ENCODE results near the gene PHF14.
"Not testable (repeated sequence)": the region's sequence is repeated elsewhere in the genome, so short reads cannot be mapped to it uniquely, and the experiment has no call there.

Gene PHF14

GRCh38 chr7:10973061-10973941 lies at the start of gene PHF14:
Gene PHF14 (plus strand): TSS chr7:10973872. CDS start chr7:10974324, 452 bp downstream.
- peak; percentile 89 for DNase-seq (ENCODE audit: low spot score)

- no peak for DNase-seq (ENCODE audit: low spot score)
Measured at GRCh38 chr7:10924370-10924769, 49.3 kb upstream of the PHF14 start.

- not testable (repeated sequence) for DNase-seq (ENCODE audit: low spot score)
Measured at GRCh38 chr7:10928203-10928602, 45.5 kb upstream of the PHF14 start.

GRCh38 chr7:10930551-10930950 lies 43.1 kb upstream of the PHF14 start:
- no peak for DNase-seq (ENCODE audit: low spot score)

- no peak for DNase-seq (ENCODE audit: low spot score)
Measured at GRCh38 chr7:10931161-10931560, 42.5 kb upstream of the PHF14 start.

GRCh38 chr7:10934292-10934691 lies 39.4 kb upstream of the PHF14 start:
- DNase-seq (ENCODE audit: low spot score) = no peak

GRCh38 chr7:10939237-10939910 lies 34.3 kb upstream of the PHF14 start:
- DNase-seq (ENCODE audit: low spot score) = peak; percentile 40

GRCh38 chr7:10939911-10940703 lies 33.6 kb upstream of the PHF14 start:
- DNase-seq (ENCODE audit: low spot score) = peak; percentile 95

GRCh38 chr7:10940704-10941355 lies 32.8 kb upstream of the PHF14 start:
- DNase-seq (ENCODE audit: low spot score) = peak; percentile 28

GRCh38 chr7:10950494-10950893 lies 23.2 kb upstream of the PHF14 start:
- DNase-seq (ENCODE audit: low spot score) = no peak

GRCh38 chr7:10950974-10951578 lies 22.6 kb upstream of the PHF14 start:
- not testable (repeated sequence) for DNase-seq (ENCODE audit: low spot score)

- DNase-seq (ENCODE audit: low spot score) = no peak
Measured at GRCh38 chr7:10952588-10952987, 21.1 kb upstream of the PHF14 start.

- not testable (repeated sequence) for DNase-seq (ENCODE audit: low spot score)
Measured at GRCh38 chr7:10953078-10953750, 20.5 kb upstream of the PHF14 start.

GRCh38 chr7:10956528-10956927 lies 17.1 kb upstream of the PHF14 start:
- DNase-seq (ENCODE audit: low spot score) = no peak

GRCh38 chr7:10960242-10960641 lies 13.4 kb upstream of the PHF14 start:
- DNase-seq (ENCODE audit: low spot score) = not testable (repeated sequence)

GRCh38 chr7:10965016-10965415 lies 8.7 kb upstream of the PHF14 start:
- not testable (repeated sequence) for DNase-seq (ENCODE audit: low spot score)

- DNase-seq (ENCODE audit: low spot score) = no peak
Measured at GRCh38 chr7:10972174-10972573, 1.5 kb upstream of the PHF14 start.

GRCh38 chr7:10973942-10974911 lies 555 bp downstream of the PHF14 start:
- DNase-seq (ENCODE audit: low spot score) = peak; percentile 18

GRCh38 chr7:10977113-10977512 lies 3.4 kb downstream of the PHF14 start:
- DNase-seq (ENCODE audit: low spot score) = no peak

- no peak for DNase-seq (ENCODE audit: low spot score)
Measured at GRCh38 chr7:10981317-10981716, 7.6 kb downstream of the PHF14 start.
